ENCODE results near the gene CSF2RB.

CSF2RB gene

GRCh38 chr22:36938028-36938425 lies 24.6 kb downstream of the CSF2RB start:
- DNase-seq, result no peak

- DNase-seq, result no peak
Measured at GRCh38 chr22:36938886-36939285, 25.5 kb downstream of the CSF2RB start.

GRCh38 chr22:36940676-36941075 lies 27.2 kb downstream of the CSF2RB start:
- DNase-seq, result no peak

- no peak for DNase-seq
Measured at GRCh38 chr22:36942556-36942955, 29.1 kb downstream of the CSF2RB start.

GRCh38 chr22:36946421-36947158 lies 33.2 kb downstream of the CSF2RB start:
- DNase-seq, result no peak

- no peak for DNase-seq
Measured at GRCh38 chr22:36948273-36949225, 35.1 kb downstream of the CSF2RB start.

- DNase-seq, result no peak
Measured at GRCh38 chr22:36950797-36951590, 37.6 kb downstream of the CSF2RB start.

GRCh38 chr22:36951746-36952145 lies 38.3 kb downstream of the CSF2RB start:
- no peak for DNase-seq

- no peak for DNase-seq
Measured at GRCh38 chr22:36953239-36954080, 40.0 kb downstream of the CSF2RB start.

- DNase-seq, result no peak
Measured at GRCh38 chr22:36954251-36955014, 41.0 kb downstream of the CSF2RB start.

- no peak for DNase-seq
Measured at GRCh38 chr22:36955691-36956090, 42.3 kb downstream of the CSF2RB start.

- no peak for DNase-seq
Measured at GRCh38 chr22:36958366-36958765, 44.9 kb downstream of the CSF2RB start.

- no peak for DNase-seq
Measured at GRCh38 chr22:36961626-36962025, 48.2 kb downstream of the CSF2RB start.

- DNase-seq, result no peak
Measured at GRCh38 chr22:36963302-36963701, 49.9 kb downstream of the CSF2RB start.

GRCh38 chr22:36964106-36964505 lies 50.7 kb downstream of the CSF2RB start:
- no peak for DNase-seq

- no peak for DNase-seq
Measured at GRCh38 chr22:36965696-36966095, 52.3 kb downstream of the CSF2RB start.

- DNase-seq, result no peak
Measured at GRCh38 chr22:36966851-36967540, 53.6 kb downstream of the CSF2RB start.

GRCh38 chr22:36968249-36968964 lies 55.0 kb downstream of the CSF2RB start:
- no peak for DNase-seq

GRCh38 chr22:36971341-36972125 lies 58.1 kb downstream of the CSF2RB start:
- no peak for DNase-seq
